ENCODE results near the gene MYH7B.

DNA sequence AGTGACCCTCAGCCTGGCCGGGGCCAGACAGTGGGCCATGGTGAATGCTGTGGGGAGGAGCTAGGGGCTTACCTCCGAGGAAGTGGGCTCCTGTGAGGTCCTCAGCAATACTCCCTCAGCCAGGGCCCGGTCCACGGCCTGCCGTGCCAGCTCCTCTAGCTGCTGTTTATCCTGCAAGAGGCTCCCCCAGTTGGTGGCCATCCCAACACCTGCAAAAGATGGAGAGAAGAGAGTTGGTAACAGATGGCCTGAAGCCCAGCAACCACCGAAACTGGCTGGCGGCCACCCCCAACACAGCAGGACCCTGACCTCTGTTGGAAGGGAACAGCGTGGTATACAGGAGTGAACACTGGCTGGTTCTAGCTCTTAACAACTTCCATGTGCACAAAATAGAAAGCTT lies 4.0 kb upstream of the MYH7B start:
- TF ChIP-seq, protein P1, sequence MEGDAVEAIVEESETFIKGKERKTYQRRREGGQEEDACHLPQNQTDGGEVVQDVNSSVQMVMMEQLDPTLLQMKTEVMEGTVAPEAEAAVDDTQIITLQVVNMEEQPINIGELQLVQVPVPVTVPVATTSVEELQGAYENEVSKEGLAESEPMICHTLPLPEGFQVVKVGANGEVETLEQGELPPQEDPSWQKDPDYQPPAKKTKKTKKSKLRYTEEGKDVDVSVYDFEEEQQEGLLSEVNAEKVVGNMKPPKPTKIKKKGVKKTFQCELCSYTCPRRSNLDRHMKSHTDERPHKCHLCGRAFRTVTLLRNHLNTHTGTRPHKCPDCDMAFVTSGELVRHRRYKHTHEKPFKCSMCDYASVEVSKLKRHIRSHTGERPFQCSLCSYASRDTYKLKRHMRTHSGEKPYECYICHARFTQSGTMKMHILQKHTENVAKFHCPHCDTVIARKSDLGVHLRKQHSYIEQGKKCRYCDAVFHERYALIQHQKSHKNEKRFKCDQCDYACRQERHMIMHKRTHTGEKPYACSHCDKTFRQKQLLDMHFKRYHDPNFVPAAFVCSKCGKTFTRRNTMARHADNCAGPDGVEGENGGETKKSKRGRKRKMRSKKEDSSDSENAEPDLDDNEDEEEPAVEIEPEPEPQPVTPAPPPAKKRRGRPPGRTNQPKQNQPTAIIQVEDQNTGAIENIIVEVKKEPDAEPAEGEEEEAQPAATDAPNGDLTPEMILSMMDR (conservative IDR thresholded peaks at IDR 0.05 in 1 of 2, IDR thresholded peaks at IDR 0.05 in 1 of 2; ENCODE audit: low read depth in 1 of 2, low read length in 2 of 2) = no peak
- no peak for TF ChIP-seq EZH2 (IDR thresholded peaks at IDR 0.05; ENCODE audit: low read length, missing control alignments)
